Parathyroid adenoma (tissue), 2 donors: ENCODE data around the gene UBA52.

Source experiments
- H2AFZ ChIP-seq: fragments of 300-600 bp; sonication (generic); one replicate; pipeline ENCODE4 v1.7.0; 2017; ENCODE audit warnings: antibody characterized with exemption, mild to moderate bottlenecking
- H3K27ac ChIP-seq: fragments of 300-600 bp; sonication (generic); one replicate; pipeline ENCODE4 v1.7.0; 2017
- H3K27me3 ChIP-seq: fragments of 300-600 bp; sonication (generic); one replicate; pipeline ENCODE4 v1.7.0; 2017; ENCODE audit warnings: low read length; ENCODE audit not compliant: control insufficient read depth, insufficient read depth
- H3K36me3 ChIP-seq: fragments of 300-600 bp; sonication (generic); one replicate; pipeline ENCODE4 v1.7.0; 2017; ENCODE audit warnings: low read length; ENCODE audit not compliant: control insufficient read depth, insufficient read depth
- H3K4me1 ChIP-seq: fragments of 300-600 bp; sonication (generic); one replicate; pipeline ENCODE4 v1.7.0; 2017; ENCODE audit warnings: control low read depth
- H3K4me2 ChIP-seq: fragments of 300-600 bp; sonication (generic); one replicate; pipeline ENCODE4 v1.7.0; 2017; ENCODE audit warnings: low read length
- H3K4me3 ChIP-seq: fragments of 300-600 bp; sonication (generic); one replicate; pipeline ENCODE4 v1.7.0; 2017; ENCODE audit warnings: low read depth, low read length
- H3K79me2 ChIP-seq: fragments of 300-600 bp; sonication (generic); one replicate; pipeline ENCODE4 v1.7.0; 2017; ENCODE audit warnings: control low read depth
- H3K9ac ChIP-seq: fragments of 300-600 bp; sonication (generic); one replicate; pipeline ENCODE4 v1.7.0; 2017; ENCODE audit warnings: mild to moderate bottlenecking
- H3K9me3 ChIP-seq: fragments of 300-600 bp; sonication (generic); one replicate; pipeline ENCODE4 v1.7.0; 2017; ENCODE audit warnings: low read length; ENCODE audit not compliant: control insufficient read depth
- CTCF ChIP-seq: fragments of 300-600 bp; sonication (generic); IDR thresholded peaks from one replicate; pipeline ENCODE4 v1.7.0; 2017; ENCODE audit warnings: antibody characterized with exemption, mild to moderate bottlenecking
- donor health status: primary hyperparathyroidism.

UBA52 gene

GRCh38 chr19:18566953-18567352 is 4.7 kb upstream of the UBA52 start:
- Histone ChIP-seq H3K9me3 (no peaks in the 10 kb centered on the region), H3K4me2 (no peak overlapping the region), H2AFZ (no peak overlapping the region), H3K27ac (no peak overlapping the region), H3K36me3 (no peaks in the 10 kb centered on the region), H3K4me3 (no peak overlapping the region), H3K9ac (no peak overlapping the region), H3K27me3 (no peaks in the 10 kb centered on the region), H3K4me1 (peaks cover 6% of the 10 kb centered on the region), H3K79me2 (peaks cover 2% of the 10 kb centered on the region)
- no peak for TF ChIP-seq CTCF

GRCh38 chr19:18568367-18568766 is 3.3 kb upstream of the UBA52 start:
- no peak for TF ChIP-seq CTCF
- peaks cover 17% of the 10 kb centered on the region for H3K4me1 ChIP-seq
- no peak overlapping the region for H3K4me3 ChIP-seq
- peaks cover 15% of the 10 kb centered on the region for H3K79me2 ChIP-seq
- H3K27ac ChIP-seq, result no peak overlapping the region
- no peak overlapping the region for H3K9ac ChIP-seq
- no peak overlapping the region for H3K4me2 ChIP-seq
- no peaks in the 10 kb centered on the region for H3K27me3 ChIP-seq
- H3K9me3 ChIP-seq, result no peaks in the 10 kb centered on the region
- no peak overlapping the region for H2AFZ ChIP-seq
- H3K36me3 ChIP-seq, result no peaks in the 10 kb centered on the region

GRCh38 chr19:18574691-18575291 is 3.1 kb downstream of the UBA52 start:
- H3K27me3 ChIP-seq, result no peaks in the 10 kb centered on the region
- no peak overlapping the region for H3K4me2 ChIP-seq
- no peaks in the 10 kb centered on the region for H3K36me3 ChIP-seq
- H3K4me3 ChIP-seq, result no peak overlapping the region
- H3K9me3 ChIP-seq, result no peaks in the 10 kb centered on the region
- peaks cover 20% of the 10 kb centered on the region for H3K4me1 ChIP-seq
- H3K9ac ChIP-seq, result no peak overlapping the region
- TF ChIP-seq CTCF, result no peak
- no peak overlapping the region for H2AFZ ChIP-seq
- H3K27ac ChIP-seq, result no peak overlapping the region
- H3K79me2 ChIP-seq, result peaks cover 16% of the 10 kb centered on the region

- Histone ChIP-seq H2AFZ (no peak overlapping the region), H3K36me3 (no peaks in the 10 kb centered on the region), H3K4me3 (no peak overlapping the region), H3K4me1 (peaks cover 14% of the 10 kb centered on the region), H3K4me2 (no peak overlapping the region), H3K9ac (no peak overlapping the region), H3K79me2 (peaks cover 16% of the 10 kb centered on the region), H3K27me3 (no peaks in the 10 kb centered on the region), H3K9me3 (no peaks in the 10 kb centered on the region), H3K27ac (no peak overlapping the region)
- no peak for TF ChIP-seq CTCF
Measured at GRCh38 chr19:18576383-18576782, 4.7 kb downstream of the UBA52 start.

- TF ChIP-seq CTCF, result no peak
- Histone ChIP-seq H3K36me3 (no peaks in the 10 kb centered on the region), H3K27me3 (no peaks in the 10 kb centered on the region), H3K4me1 (peaks cover 12% of the 10 kb centered on the region), H3K27ac (no peak overlapping the region), H3K79me2 (peaks cover 11% of the 10 kb centered on the region), H3K4me3 (no peak overlapping the region), H2AFZ (no peak overlapping the region), H3K9me3 (no peaks in the 10 kb centered on the region), H3K9ac (no peak overlapping the region), H3K4me2 (no peak overlapping the region)
Measured at GRCh38 chr19:18577365-18577914, 5.8 kb downstream of the UBA52 start.
